Head of caudate nucleus (tissue), 42 donors: Measurements from ENCODE around the gene RAB1B.
A peak's percentile ranks its signal among the peaks of the same experiment; 100 is the strongest.
"Not testable (repeated sequence)": the region's sequence is repeated elsewhere in the genome, so short reads cannot be mapped to it uniquely, and the experiment has no call there.

ENCODE experiments used
- DNase-seq, 42 donors: peaks; one replicate each; pipeline versions ENCODE4 v3.0.0 to v3.0.0-alpha.2; 2020 to 2021; ENCODE audit warnings: mixed read lengths in 7 of 42
- intact Hi-C: fragments of 100-400 bp; cut with DNase I; formaldehyde crosslinking; loops from one replicate; pipeline ENCODE4 v1.15.0; 2022

RAB1B gene

GRCh38 chr11:66291706-66292542 is 23.5 kb downstream of the RAB1B start, which contains the start of gene TMEM151A:
TMEM151A (plus strand) TSS chr11:66291894; CDS start chr11:66292014, 120 bp downstream.
- peak in 31 of 42 donors; percentile 42 to 81 (median 67) for DNase-seq
- intact Hi-C loops = no loop called here

GRCh38 chr11:66292543-66293332 is 24.3 kb downstream of the RAB1B start:
- intact Hi-C loops = no loop called here
- peak in 22 of 42 donors; percentile 34 to 77 (median 60) for DNase-seq

GRCh38 chr11:66293352-66293751 is 24.9 kb downstream of the RAB1B start:
- no peak for DNase-seq
- intact Hi-C loops = no loop called here

GRCh38 chr11:66293777-66294625 is 25.6 kb downstream of the RAB1B start:
- intact Hi-C loops = no loop called here
- DNase-seq = no peak

- intact Hi-C loops = no loop called here
Observed at GRCh38 chr11:66294626-66295620, 26.5 kb downstream of the RAB1B start.

GRCh38 chr11:66297610-66298009 is 29.2 kb downstream of the RAB1B start:
- intact Hi-C loops = no loop called here
- DNase-seq = no peak

More at GRCh38 chr11:66294626-66295620, 26.5 kb downstream of the RAB1B start:
- no peak for DNase-seq

GRCh38 chr11:66299186-66299585 is 30.7 kb downstream of the RAB1B start:
- no peak for DNase-seq
- intact Hi-C loops = no loop called here

GRCh38 chr11:66302656-66303055 is 34.2 kb downstream of the RAB1B start:
- DNase-seq = no peak
- intact Hi-C loops = no loop called here

GRCh38 chr11:66309475-66309874 is 41.0 kb downstream of the RAB1B start:
- intact Hi-C loops = no loop called here
- DNase-seq = no peak

GRCh38 chr11:66310324-66310723 is 41.9 kb downstream of the RAB1B start:
- no peak for DNase-seq
- intact Hi-C loops = no loop called here

GRCh38 chr11:66310803-66311440 is 42.5 kb downstream of the RAB1B start:
- intact Hi-C loops = not testable (repeated sequence)
- DNase-seq = peak in 1 of 42 donors; percentile 2

GRCh38 chr11:66311470-66311964 is 43.1 kb downstream of the RAB1B start:
- no peak for DNase-seq
- intact Hi-C loops = no loop called here

- DNase-seq = peak; percentile 65 to 95 (median 85)
- intact Hi-C loops = no loop called here
Observed at GRCh38 chr11:66311965-66312548, 43.6 kb downstream of the RAB1B start.

- DNase-seq = peak; percentile 92 to 98 (median 96)
- intact Hi-C loops = no loop called here
Observed at GRCh38 chr11:66312549-66313320, 44.3 kb downstream of the RAB1B start.

GRCh38 chr11:66313321-66314185 is 45.1 kb downstream of the RAB1B start:
- intact Hi-C loops = no loop called here
- peak in 1 of 42 donors; percentile 3 for DNase-seq
